H1 (cell line): ENCODE measurements around the gene PAIP2. TPM values are rescaled to one million over a fixed set of nuclear protein-coding genes. Genes with fewer than 3 reads are reported as not detected.
A peak's percentile ranks its signal among the peaks of the same experiment; 100 is the strongest.

Source experiments
- CTCF ChIA-PET: fragments of 300-600 bp; sonication (Branson Sonifier 250); formaldehyde crosslinking; loops from one replicate; lab custom pipeline; 2021; ENCODE audit not compliant: partially characterized antibody; lab: Charles Lee
- POLR2A ChIA-PET: fragments of 300-600 bp; sonication (Branson Sonifier 250); formaldehyde crosslinking; loops from one replicate; lab custom pipeline; 2021; ENCODE audit warnings: inconsistent platforms; ENCODE audit not compliant: partially characterized antibody; lab: Charles Lee
- DNase-seq, 2 experiments: peaks; one replicate each; pipeline versions ENCODE4 v3.0.0 to v3.0.0-alpha.2; 2010 to 2022; ENCODE audit warnings: low spot score in 2 of 2, low read depth in 1 of 2, mixed read lengths in 1 of 2
- FAIRE-seq: peaks from 2 replicates; lab custom pipeline; 2011; peaks lifted over from hg19 to GRCh38; lab: Jason Lieb, UNC
- H2AFZ ChIP-seq: 2 replicates; pipeline ENCODE4 v1.8.1; 2012; ENCODE audit warnings: low read length, inconsistent platforms
- H2AK5ac ChIP-seq: 2 replicates; pipeline ENCODE4 v1.6.1; 2013; ENCODE audit warnings: low read depth, low read length
- H2BK120ac ChIP-seq: replicated peaks from 2 replicates; pipeline ENCODE3; 2013; ENCODE audit warnings: low read depth, low read length, inconsistent platforms
- H2BK12ac ChIP-seq: 2 replicates; pipeline ENCODE4 v1.6.1; 2013; ENCODE audit warnings: low read depth, low read length
- H2BK15ac ChIP-seq: 2 replicates; pipeline ENCODE4 v1.6.1; 2013; ENCODE audit warnings: low read length
- H2BK20ac ChIP-seq: 2 replicates; pipeline ENCODE4 v1.6.1; 2013; ENCODE audit warnings: low read length
- H2BK5ac ChIP-seq: 2 replicates; pipeline ENCODE4 v1.6.1; 2013; ENCODE audit warnings: low read depth, low read length
- H3K14ac ChIP-seq: 2 replicates; pipeline ENCODE4 v1.6.1; 2013; ENCODE audit warnings: inconsistent platforms; ENCODE audit not compliant: insufficient read length
- H3K18ac ChIP-seq: 2 replicates; pipeline ENCODE4 v1.6.1; 2013; ENCODE audit warnings: low read length; ENCODE audit errors: extremely low read depth
- H3K23ac ChIP-seq: 2 replicates; pipeline ENCODE4 v1.6.1; 2013; ENCODE audit warnings: inconsistent platforms; ENCODE audit not compliant: insufficient read length
- H3K23me2 ChIP-seq: 2 replicates; pipeline ENCODE4 v1.6.1; 2013; ENCODE audit warnings: low read depth, low read length
- H3K27ac ChIP-seq: 2 replicates; pipeline ENCODE4 v1.6.1; 2011; ENCODE audit warnings: low read depth, low read length, inconsistent platforms
- H3K27me3 ChIP-seq, 4 experiments: replicated peaks in 1 of 4; 1 replicate in 1 of 4; 2 replicates in 3 of 4; pipeline versions ENCODE4 v1.6.1 to v1.8.1; 2011 to 2013; ENCODE audit warnings: low read length in 3 of 4, mild to moderate bottlenecking in 3 of 4, inconsistent platforms in 2 of 4, mixed read lengths in 2 of 4, moderate library complexity in 1 of 4; ENCODE audit not compliant: control insufficient read depth in 3 of 4, insufficient read depth in 3 of 4; ENCODE audit errors: extremely low read depth in 1 of 4
- H3K36me3 ChIP-seq, 4 experiments: 2 replicates each; pipeline versions ENCODE4 v1.6.1 to v1.8.1; 2011 to 2013; ENCODE audit warnings: mild to moderate bottlenecking in 4 of 4, low read length in 3 of 4, moderate library complexity in 2 of 4, control low read depth in 1 of 4, inconsistent platforms in 1 of 4; ENCODE audit not compliant: insufficient read depth in 4 of 4, control insufficient read depth in 2 of 4
- H3K4ac ChIP-seq: replicated peaks from 2 replicates; pipeline ENCODE3; 2013; ENCODE audit warnings: low read length, low read depth, mixed read lengths, inconsistent platforms; ENCODE audit not compliant: insufficient read length
- H3K4me1 ChIP-seq, 4 experiments: replicated peaks in 1 of 4; 1 replicate in 1 of 4; 2 replicates in 3 of 4; pipeline versions ENCODE4 v1.6.1 to v1.8.1; 2011 to 2013; ENCODE audit warnings: low read length in 3 of 4, inconsistent platforms in 2 of 4, mixed read lengths in 1 of 4; ENCODE audit not compliant: insufficient read depth in 4 of 4, control insufficient read depth in 3 of 4
- H3K4me2 ChIP-seq, 2 experiments: 2 replicates each; pipeline versions ENCODE4 v1.6.1 to v1.8.1; 2011 to 2013; ENCODE audit warnings: low read depth in 2 of 2, low read length in 2 of 2, control low read depth in 1 of 2, inconsistent platforms in 1 of 2, mild to moderate bottlenecking in 1 of 2; ENCODE audit not compliant: insufficient read depth in 1 of 2
- H3K4me3 ChIP-seq, 4 experiments: fragments of 200-600, 300-600 bp in 1 of 4; sonication (generic), shearing (Covaris generic), sonication (Bioruptor Twin) in 1 of 4; 2 replicates each; pipeline versions ENCODE4 v1.5.1 to v1.8.1; 2011 to 2016; ENCODE audit warnings: low read length in 4 of 4, low read depth in 3 of 4, control low read depth in 2 of 4, inconsistent platforms in 2 of 4, mild to moderate bottlenecking in 2 of 4, mixed read lengths in 1 of 4, moderate library complexity in 1 of 4; ENCODE audit not compliant: insufficient read depth in 2 of 4; ENCODE audit errors: extremely low read depth in 1 of 4
- H3K56ac ChIP-seq: replicated peaks from 2 replicates; pipeline ENCODE3; 2013; ENCODE audit warnings: low read depth, mild to moderate bottlenecking, mixed read lengths, low read length, inconsistent platforms; ENCODE audit not compliant: insufficient read length
- H3K79me1 ChIP-seq: 2 replicates; pipeline ENCODE4 v1.6.1; 2013; ENCODE audit warnings: low read depth, low read length, control low read depth
- H3K79me2 ChIP-seq, 2 experiments: 2 replicates each; pipeline versions ENCODE4 v1.6.1 to v1.8.1; 2012 to 2013; ENCODE audit warnings: low read length in 2 of 2, mild to moderate bottlenecking in 2 of 2, inconsistent platforms in 1 of 2; ENCODE audit not compliant: insufficient read depth in 2 of 2, control insufficient read depth in 1 of 2
- H3K9ac ChIP-seq, 4 experiments: replicated peaks in 1 of 4; 1 replicate in 1 of 4; 2 replicates in 3 of 4; pipeline versions ENCODE4 v1.6.1 to v1.8.1; 2011 to 2013; ENCODE audit warnings: low read depth in 3 of 4, low read length in 3 of 4, control low read depth in 2 of 4, mild to moderate bottlenecking in 2 of 4, moderate library complexity in 2 of 4, inconsistent platforms in 1 of 4; ENCODE audit errors: extremely low read depth in 1 of 4
- H3K9me3 ChIP-seq, 2 experiments: 2 replicates each; pipeline versions ENCODE4 v1.6.1 to v1.8.1; 2012 to 2013; ENCODE audit warnings: mild to moderate bottlenecking in 2 of 2, moderate library complexity in 2 of 2, control low read depth in 1 of 2, inconsistent platforms in 1 of 2, low read depth in 1 of 2, low read length in 1 of 2, mixed read lengths in 1 of 2; ENCODE audit not compliant: insufficient read depth in 2 of 2
- H4K20me1 ChIP-seq, 2 experiments: replicated peaks in 1 of 2; 2 replicates each; pipeline versions ENCODE3 to v1.8.1; 2011 to 2013; ENCODE audit warnings: inconsistent platforms in 2 of 2, low read length in 2 of 2, mild to moderate bottlenecking in 1 of 2; ENCODE audit not compliant: insufficient read depth in 2 of 2, control insufficient read depth in 1 of 2
- H4K5ac ChIP-seq: 2 replicates; pipeline ENCODE4 v1.6.1; 2013; ENCODE audit warnings: low read length, low read depth, mixed read lengths, inconsistent platforms; ENCODE audit not compliant: insufficient read length
- H4K8ac ChIP-seq: 2 replicates; pipeline ENCODE4 v1.8.0; 2013; ENCODE audit warnings: mild to moderate bottlenecking, moderate library complexity, low read length, inconsistent platforms; ENCODE audit not compliant: insufficient read depth; ENCODE audit errors: extremely low read depth
- H4K91ac ChIP-seq: replicated peaks from 2 replicates; pipeline ENCODE3; 2013; ENCODE audit warnings: low read length, mixed read lengths, inconsistent platforms; ENCODE audit not compliant: insufficient read length
- ASH2L ChIP-seq: fragments of 200-600, 300-600 bp; sonication (generic); IDR thresholded peaks from one replicate; pipeline ENCODE4 v1.7.1; 2017; ENCODE audit warnings: low read length
- EP300 ChIP-seq, 2 experiments: IDR thresholded peaks; 1 replicate in 1 of 2; 2 replicates in 1 of 2; pipeline ENCODE4 v1.6.1; 2011 to 2012; ENCODE audit warnings: low read depth in 2 of 2, low read length in 2 of 2, mild to moderate bottlenecking in 2 of 2, borderline replicate concordance in 1 of 2, inconsistent platforms in 1 of 2, moderate library complexity in 1 of 2
- EZH2 ChIP-seq: fragments of 200-600 bp; sonication (generic); IDR thresholded peaks from 2 replicates; pipeline ENCODE4 v1.7.1; 2012; ENCODE audit warnings: low read depth, mild to moderate bottlenecking, moderate library complexity, low read length, inconsistent platforms; ENCODE audit not compliant: severe bottlenecking
- GABPA ChIP-seq: IDR thresholded peaks from 2 replicates; pipeline ENCODE4 v1.6.1; 2011; ENCODE audit warnings: mild to moderate bottlenecking, low read length, moderate library complexity, borderline replicate concordance; ENCODE audit not compliant: insufficient read depth
- JUND ChIP-seq: IDR thresholded peaks from 2 replicates; pipeline ENCODE4 v1.6.1; 2011; ENCODE audit warnings: mild to moderate bottlenecking, improper control_type of control experiment, low read length
- TCF12 ChIP-seq: IDR thresholded peaks from 2 replicates; pipeline ENCODE4 v1.6.1; 2011; ENCODE audit warnings: low read depth, mild to moderate bottlenecking, low read length
- WGBS, 2 experiments: shearing (Covaris generic) in 1 of 2; methylation state at CpG; one replicate each; pipeline versions ENCODE4 v1.1.6 to v1.1.7; 2013 to 2015; ENCODE audit warnings: low lambda C conversion rate in 2 of 2, mixed read lengths in 2 of 2, inconsistent platforms in 1 of 2, low coverage in 1 of 2, missing lambda C conversion rate in 1 of 2; ENCODE audit not compliant: insufficient replicate concordance in 2 of 2, insufficient coverage in 1 of 2, insufficient read length in 1 of 2; ENCODE audit errors: extremely low coverage in 1 of 2, missing lambda C conversion rate in 1 of 2; 5-methylcytosine and 5-hydroxymethylcytosine counted together
- long read RNA-seq, 2 experiments: library from RNA in 1 of 2; library from capped mRNA in 1 of 2; stranded (forward); transcript quantifications; one replicate each; pipeline ENCODE4 v2.0.0, GENCODE V29; 2021; ENCODE audit warnings: inconsistent platforms in 1 of 2
- polyA minus RNA-seq, 3 experiments: library from RNA; depleted of rRNA, polyadenylated mRNA; stranded (reverse); fragments of >200 nt; gene quantifications; 1 replicate in 2 of 3; 2 replicates in 1 of 3; pipeline ENCODE4 v1.2.3, GENCODE V29; 2011
- polyA plus RNA-seq, 7 experiments: library from polyadenylated mRNA; depleted of rRNA in 3 of 7; stranded (reverse) in 5 of 7; unstranded in 2 of 7; fragments of >200 nt in 5 of 7; fragments of 200-250 nt in 2 of 7; gene quantifications; 1 replicate in 5 of 7; 2 replicates in 1 of 7; 4 replicates in 1 of 7; pipeline versions ENCODE4 v1.2.1 to v1.2.3, GENCODE V29; 2011 to 2013; ENCODE audit warnings: missing spikeins in 2 of 7, mixed read lengths in 2 of 7
- total RNA-seq: library from RNA; stranded (reverse); fragmentation: NEBNext Ultra II Directional; extraction: Animal tissue kit (Norgen Biotek cat#: 25700); gene quantifications from 2 replicates; pipeline ENCODE4 v1.2.1, GENCODE V29; 2021

Gene PAIP2, protein sequence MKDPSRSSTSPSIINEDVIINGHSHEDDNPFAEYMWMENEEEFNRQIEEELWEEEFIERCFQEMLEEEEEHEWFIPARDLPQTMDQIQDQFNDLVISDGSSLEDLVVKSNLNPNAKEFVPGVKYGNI
- total RNA-seq (157 and 162 TPM in 2 replicates), polyA plus RNA-seq (2011; rRNA removed) (68.8 and 87.6 TPM in 2 replicates), polyA minus RNA-seq (2011; rRNA and poly(A)+ RNA removed) (38.5 and 41.9 TPM in 2 replicates)
- 136 TPM for polyA plus RNA-seq (2011; cell fraction: cytosol; rRNA removed)
- polyA plus RNA-seq (2011; cell fraction: nucleus; rRNA removed), result 27.6 TPM
- 124 to 174 TPM (median 156 TPM) in 4 replicates for polyA plus RNA-seq (2012, experiment 1 of 2)
- polyA plus RNA-seq (2012, experiment 2 of 2), result 26.4 TPM
- polyA plus RNA-seq (2013, experiment 1 of 2), result 144 TPM
- 149 TPM for polyA plus RNA-seq (2013, experiment 2 of 2)
- 72.4 TPM for polyA minus RNA-seq (2011; cell fraction: cytosol; rRNA and poly(A)+ RNA removed)
- 45.9 TPM for polyA minus RNA-seq (2011; cell fraction: nucleus; rRNA and poly(A)+ RNA removed)
- long read RNA-seq, experiment 1, transcript PAIP2-206 (3 exons, 815 nt), result minor isoform, 9 of 248 reads
- long read RNA-seq, experiment 1, transcript PAIP2-201 (4 exons, 1,459 nt), result major isoform, 154 of 248 reads
- long read RNA-seq, experiment 1, partial matches to known transcripts, result 47 of 248 reads
- long read RNA-seq, experiment 1, other reads (novel, unspliced or antisense), result 38 of 248 reads
- long read RNA-seq, experiment 2, transcript PAIP2-206 (3 exons, 815 nt), result minor isoform, 23 of 867 reads
- long read RNA-seq, experiment 2, transcript PAIP2-201 (4 exons, 1,459 nt), result major isoform, 479 of 867 reads
- long read RNA-seq, experiment 2, partial matches to known transcripts, result 343 of 867 reads
- long read RNA-seq, experiment 2, other reads (novel, unspliced or antisense), result 21 of 867 reads

- Histone ChIP-seq H3K14ac (no peak within 1 kb of the TSS), H3K36me3 (peaks cover 0 to 12% (median 0%) of the 10 kb centered on the region in 4 experiments; a peak in 3 of 8 replicates), H2BK5ac (peak within 1 kb of the TSS; percentile 98), H3K9ac (peak within 1 kb of the TSS; percentile 95 to 99 (median 96)), H3K4me3 (peak within 1 kb of the TSS; percentile 82 to 94 (median 88)), H2BK20ac (no peak within 1 kb of the TSS), H2AFZ (0 out of 2 replicates have a peak within 1 kb of the TSS, but pooled peaks have one; percentile 36), H4K5ac (peak within 1 kb of the TSS; percentile 96), H3K79me1 (peaks cover 4% of the 10 kb centered on the region), H2BK15ac (peak within 1 kb of the TSS; percentile 21; the same call in 1 of the 2 replicates), H3K56ac (peak within 1 kb of the TSS; percentile 98), H4K91ac (peak within 1 kb of the TSS; percentile 90), H4K20me1 (peaks cover 13 to 14% of the 10 kb centered on the region in 2 experiments), H2AK5ac (peak within 1 kb of the TSS; percentile 98), H3K23ac (no peak within 1 kb of the TSS), H2BK12ac (peak within 1 kb of the TSS; percentile 82; the same call in 1 of the 2 replicates), H3K18ac (peak within 1 kb of the TSS; percentile 85), H3K79me2 (peaks cover 36 to 46% of the 10 kb centered on the region in 2 experiments), H3K4me2 (peak within 1 kb of the TSS; percentile 80 to 97), H3K9me3 (no peaks in the 10 kb centered on the region), H3K27me3 (no peaks in the 10 kb centered on the region), H4K8ac (peak within 1 kb of the TSS; percentile 99), H3K27ac (peak within 1 kb of the TSS; percentile 99), H3K23me2 (peaks cover 7% of the 10 kb centered on the region; the same call in 1 of the 2 replicates), H3K4me1 (peaks cover 0 to 7% (median under 1%) of the 10 kb centered on the region in 4 experiments; a peak in 4 of 7 replicates), H2BK120ac (peak within 1 kb of the TSS; percentile 84), H3K4ac (peak within 1 kb of the TSS; percentile 100)
- DNase-seq, result peak; percentile 92 to 97
- WGBS, 2 experiments, result 2% methylated on average over 59 of the region's 66 CpGs; no CpG with 5 or more reads in 1 of the 2 experiments
- ChIA-PET CTCF (interaction anchor here (0.6 to 2.3 kb wide), 14 partner anchors 10 to 294 kb away, joined by 3 to 12 read pairs (median 4); partner anchors contain the start of genes MATR3 and PROB1), POLR2A (interaction anchor here (0.6 to 5.4 kb wide), 47 partner anchors 10 to 876 kb away, joined by 3 to 111 read pairs (median 5); partner anchors contain the start of genes DNAJC18, EGR1, HSPA9 and MATR3)
- peak; percentile 45 for FAIRE-seq
- no peak for TF ChIP-seq TCF12
- TF ChIP-seq GABPA, result peak; percentile 84; the same call in 1 of the 2 replicates
- peak in 1 of 2 experiments; percentile 56; a peak in 1 of 3 replicates for TF ChIP-seq EP300 (IDR thresholded peaks at IDR 0.05; ENCODE audit: borderline replicate concordance in 1 of 2, low read depth in 2 of 2, low read length in 2 of 2)
- peak; percentile 57; the same call in 1 of the 2 replicates for TF ChIP-seq JUND
- TF ChIP-seq EZH2, result no peak
- peak; percentile 98 for TF ChIP-seq ASH2L
Measured at GRCh38 chr5:139341689-139342422, at the start of gene PAIP2. TSS of gene PAIP2 (plus strand) at chr5:139341854. CDS start at chr5:139363785, 21,931 bp downstream.
